H7 (cell line): ENCODE results near the gene AGBL1. TPM values are rescaled to one million over a fixed set of nuclear protein-coding genes. Genes with fewer than 3 reads are reported as not detected.

Source experiments
- DNase-seq: peaks from one replicate; pipeline ENCODE4 v3.0.0; 2012
- H3K27me3 ChIP-seq: 2 replicates; pipeline ENCODE4 v1.6.0; 2011; ENCODE audit warnings: mild to moderate bottlenecking, low read length; ENCODE audit not compliant: control insufficient read depth, insufficient read depth
- H3K36me3 ChIP-seq: replicated peaks from 2 replicates; pipeline ENCODE4 v1.5.1; 2011; ENCODE audit warnings: low read length; ENCODE audit not compliant: control insufficient read depth, insufficient read depth
- H3K4me3 ChIP-seq: 2 replicates; pipeline ENCODE4 v1.5.1; 2011; ENCODE audit warnings: low read depth, mild to moderate bottlenecking, control low read depth, low read length, moderate library complexity; ENCODE audit not compliant: insufficient read depth
- total RNA-seq: library from RNA; depleted of rRNA; stranded (reverse); fragments of >200 nt; shearing (Covaris generic); gene quantifications from 2 replicates; pipeline ENCODE4 v1.2.3, GENCODE V29; 2014

AGBL1 gene
- total RNA-seq, 1 experiment from 2014 or later, result not detected

DNA sequence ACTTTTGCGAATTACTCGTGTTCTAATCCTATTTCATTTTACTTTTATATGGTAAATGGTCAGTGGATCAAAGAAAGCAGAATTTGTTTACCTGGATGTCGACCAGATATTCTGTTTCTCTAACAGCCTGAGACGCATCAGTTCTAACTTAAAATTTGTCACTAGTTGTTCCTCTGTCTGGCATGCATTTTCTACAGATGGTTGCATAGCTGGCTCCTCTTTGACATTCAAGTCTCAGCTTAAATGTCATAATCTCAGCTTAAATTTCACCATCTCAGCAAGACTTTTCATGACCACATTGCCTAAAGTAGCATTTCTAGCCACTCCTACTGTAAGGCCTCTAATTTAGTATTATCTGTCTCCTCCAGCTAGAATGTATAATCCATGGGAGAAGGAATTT lies 609.3 kb downstream of the AGBL1 start:
- DNase-seq, result no peak
- Histone ChIP-seq H3K27me3 (no peaks in the 10 kb centered on the region), H3K4me3 (no peak overlapping the region), H3K36me3 (no peaks in the 10 kb centered on the region)

DNA sequence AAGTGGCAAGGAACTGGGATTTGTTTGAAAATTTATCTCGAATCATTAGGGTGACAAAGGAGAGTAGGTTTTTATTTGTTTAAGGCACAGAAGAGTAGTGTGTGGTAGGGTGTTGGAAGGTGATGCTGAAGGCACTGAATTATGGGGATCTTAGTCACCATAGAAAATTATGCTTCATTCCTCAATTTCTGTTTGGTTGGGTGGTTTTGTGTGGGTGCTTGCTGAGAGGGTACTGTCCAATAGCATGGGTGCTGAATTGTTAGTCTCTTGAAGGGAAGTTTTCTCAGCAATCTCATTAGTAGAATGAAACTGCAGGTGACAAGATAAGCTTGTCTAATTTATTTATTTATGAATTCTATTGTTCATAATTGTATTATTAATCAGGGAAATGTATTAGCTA lies 610.9 kb downstream of the AGBL1 start:
- H3K4me3 ChIP-seq, result no peak overlapping the region

DNA sequence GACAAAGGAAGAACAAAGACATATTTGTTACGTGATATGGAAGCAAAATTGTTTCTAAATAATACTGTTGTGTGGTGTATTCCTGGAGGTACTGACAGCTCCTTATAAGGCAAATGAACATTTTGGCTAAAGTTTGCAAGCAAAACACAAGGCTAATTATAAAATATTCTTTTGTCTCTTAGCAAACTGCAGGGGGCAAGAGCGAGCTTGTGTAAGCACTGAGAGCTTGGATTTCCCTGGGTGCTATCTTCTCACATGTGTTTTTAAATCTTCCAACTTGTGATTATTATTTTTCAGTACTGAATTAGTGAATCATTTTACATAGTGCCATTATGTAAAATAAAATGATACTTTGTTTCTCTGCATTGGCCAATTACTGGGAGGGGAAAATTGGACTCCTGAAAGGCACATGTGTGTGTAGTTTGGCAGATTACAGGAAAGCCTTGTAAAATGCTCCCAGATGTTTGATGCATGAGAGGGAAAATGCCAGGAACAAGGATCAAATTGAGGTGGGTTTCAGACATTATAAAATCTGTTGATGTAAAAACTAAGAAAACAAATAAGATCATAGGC lies 611.5 kb downstream of the AGBL1 start:
- no peak overlapping the region for H3K4me3 ChIP-seq
- DNase-seq, result no peak
- no peaks in the 10 kb centered on the region for H3K27me3 ChIP-seq
- H3K36me3 ChIP-seq, result no peaks in the 10 kb centered on the region

More for the DNA sequence above, 610.9 kb downstream of the AGBL1 start:
- Histone ChIP-seq H3K27me3 (no peaks in the 10 kb centered on the region), H3K36me3 (no peaks in the 10 kb centered on the region)
- peak; percentile 2 for DNase-seq

DNA sequence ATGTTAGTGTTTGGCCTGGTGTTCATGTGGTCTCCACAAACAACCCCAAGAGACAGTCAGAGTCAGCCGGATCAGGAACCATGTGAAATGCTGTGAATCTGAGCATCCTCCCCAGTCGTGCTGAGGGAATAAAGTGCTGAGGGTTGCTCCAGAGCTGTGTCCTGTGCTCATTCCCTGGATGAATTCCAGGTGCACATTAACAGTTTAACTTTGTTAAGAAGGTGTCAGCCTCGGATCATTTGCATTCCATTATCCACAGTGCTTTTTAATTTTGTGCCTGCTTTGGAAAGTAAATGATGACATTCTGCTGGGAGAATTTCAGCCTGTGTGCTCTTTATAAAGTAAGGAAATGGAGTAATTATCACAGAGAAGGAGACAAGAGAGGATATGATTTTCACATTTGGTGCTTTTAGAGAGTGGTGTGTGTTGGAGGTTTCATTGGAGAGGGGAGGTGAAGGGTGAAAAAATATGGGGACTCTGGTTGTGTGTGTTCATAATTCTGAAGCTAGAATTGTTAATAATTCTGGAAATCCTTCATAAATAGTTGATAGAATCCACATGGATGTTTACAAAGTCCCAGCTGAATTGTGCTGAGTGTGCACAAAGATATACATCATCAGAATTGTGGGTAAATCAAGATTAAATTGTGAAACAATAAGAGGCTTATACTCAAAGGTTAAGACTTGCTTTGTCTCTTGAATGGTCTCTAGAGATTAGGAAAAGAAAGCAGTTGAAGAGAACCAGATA lies 621.4 kb downstream of the AGBL1 start:
- H3K36me3 ChIP-seq, result no peaks in the 10 kb centered on the region
- no peak for DNase-seq
- H3K4me3 ChIP-seq, result no peak overlapping the region
- H3K27me3 ChIP-seq, result no peaks in the 10 kb centered on the region

DNA sequence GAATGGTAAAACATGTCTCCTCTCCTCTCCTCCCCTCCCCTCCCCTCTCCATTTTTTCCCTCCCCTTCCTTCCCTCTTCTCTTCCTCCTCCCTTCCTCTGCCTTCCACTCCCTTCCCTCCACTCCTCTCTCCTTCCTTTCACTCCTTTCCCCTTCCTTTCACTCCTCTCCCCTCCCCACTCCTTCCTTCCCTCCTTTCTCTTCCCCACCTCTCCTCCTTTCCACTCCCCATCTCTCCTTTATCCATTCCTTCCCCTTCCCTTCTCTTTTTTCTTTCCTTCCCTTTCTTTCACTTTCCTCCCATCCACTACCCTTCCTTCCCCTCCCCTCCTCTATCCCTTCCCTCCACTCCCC lies 621.9 kb downstream of the AGBL1 start:
- DNase-seq, result no peak
- no peaks in the 10 kb centered on the region for H3K36me3 ChIP-seq
- H3K4me3 ChIP-seq, result no peak overlapping the region
- no peaks in the 10 kb centered on the region for H3K27me3 ChIP-seq

DNA sequence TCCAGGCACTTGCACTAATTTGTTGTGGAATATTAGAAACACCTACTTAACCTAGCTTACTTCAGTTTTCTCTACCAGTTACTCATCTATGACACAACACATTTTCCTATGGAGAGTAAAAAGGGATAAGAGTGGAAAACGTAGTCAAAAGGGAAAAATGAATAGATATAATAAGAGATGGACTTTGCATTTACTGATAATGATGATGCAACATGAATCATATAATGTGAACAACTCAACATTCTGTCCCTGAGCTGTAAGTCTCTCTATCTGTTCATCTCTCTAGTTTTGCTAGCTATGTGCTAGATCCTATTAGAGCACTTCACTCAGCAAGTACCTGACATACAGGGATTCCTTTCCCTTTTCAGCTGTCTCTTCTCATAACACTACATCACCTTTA lies 627.1 kb downstream of the AGBL1 start:
- DNase-seq, result no peak
- Histone ChIP-seq H3K27me3 (no peaks in the 10 kb centered on the region), H3K36me3 (no peaks in the 10 kb centered on the region), H3K4me3 (no peak overlapping the region)

DNA sequence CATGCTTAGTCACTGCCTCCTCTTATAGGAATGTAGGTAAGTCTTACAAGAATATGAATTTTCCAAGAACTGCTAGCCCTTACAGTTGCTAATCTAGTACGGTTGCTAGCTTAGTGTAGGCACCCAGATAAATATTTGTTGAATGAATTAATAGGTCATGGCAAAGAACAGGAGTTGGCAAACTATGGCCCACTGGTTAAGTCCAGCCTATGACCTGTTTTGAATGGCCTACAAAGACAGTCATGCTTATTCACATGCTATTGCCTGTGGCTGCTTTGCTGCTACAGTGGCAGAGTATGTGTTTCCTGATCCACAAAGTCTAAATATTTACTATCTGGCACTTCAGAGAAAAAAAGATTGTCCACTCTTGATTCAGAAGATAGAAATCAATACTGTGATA lies 631.8 kb downstream of the AGBL1 start:
- H3K4me3 ChIP-seq, result no peak overlapping the region
- H3K36me3 ChIP-seq, result no peaks in the 10 kb centered on the region
- DNase-seq, result no peak
- no peaks in the 10 kb centered on the region for H3K27me3 ChIP-seq

DNA sequence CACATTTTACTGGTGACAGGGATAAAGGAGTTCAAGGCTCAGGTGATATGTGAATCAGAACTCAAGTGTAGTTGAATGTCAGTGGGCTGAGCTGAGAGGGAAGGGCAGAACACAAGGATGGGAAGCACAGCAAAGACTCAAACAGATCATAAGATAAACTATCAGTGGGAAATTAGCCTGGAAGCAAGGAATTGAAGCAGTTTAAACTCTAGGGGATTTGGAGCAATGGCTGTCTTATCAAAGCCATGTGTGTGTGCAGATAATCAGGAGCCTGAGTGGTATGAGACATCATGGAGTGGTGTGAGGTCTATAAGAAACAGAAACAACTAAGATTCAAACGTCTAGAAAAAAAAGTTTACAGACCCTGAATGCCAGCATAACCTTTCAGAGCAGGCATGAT lies 634.6 kb downstream of the AGBL1 start:
- no peak for DNase-seq
- no peaks in the 10 kb centered on the region for H3K27me3 ChIP-seq
- no peak overlapping the region for H3K4me3 ChIP-seq
- H3K36me3 ChIP-seq, result no peaks in the 10 kb centered on the region

DNA sequence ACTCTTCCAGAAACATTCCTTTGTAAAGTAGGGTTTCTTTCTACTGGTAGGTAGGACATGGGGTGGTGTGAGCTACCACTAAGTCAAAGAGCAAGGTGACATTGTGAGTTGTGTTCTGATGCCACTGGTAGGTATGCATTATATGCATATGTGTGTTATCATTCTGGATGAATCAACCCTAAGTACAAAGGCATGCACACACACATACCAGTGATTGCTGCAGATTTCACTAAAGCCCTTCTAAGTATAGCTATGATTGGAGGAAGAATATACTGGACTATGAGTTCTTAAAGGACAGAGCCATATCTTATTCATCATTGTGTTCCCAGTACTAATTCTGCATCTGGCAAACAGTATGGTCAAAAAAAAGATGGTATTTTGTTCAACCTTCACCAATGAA lies 646.0 kb downstream of the AGBL1 start:
- no peaks in the 10 kb centered on the region for H3K27me3 ChIP-seq
- DNase-seq, result no peak

DNA sequence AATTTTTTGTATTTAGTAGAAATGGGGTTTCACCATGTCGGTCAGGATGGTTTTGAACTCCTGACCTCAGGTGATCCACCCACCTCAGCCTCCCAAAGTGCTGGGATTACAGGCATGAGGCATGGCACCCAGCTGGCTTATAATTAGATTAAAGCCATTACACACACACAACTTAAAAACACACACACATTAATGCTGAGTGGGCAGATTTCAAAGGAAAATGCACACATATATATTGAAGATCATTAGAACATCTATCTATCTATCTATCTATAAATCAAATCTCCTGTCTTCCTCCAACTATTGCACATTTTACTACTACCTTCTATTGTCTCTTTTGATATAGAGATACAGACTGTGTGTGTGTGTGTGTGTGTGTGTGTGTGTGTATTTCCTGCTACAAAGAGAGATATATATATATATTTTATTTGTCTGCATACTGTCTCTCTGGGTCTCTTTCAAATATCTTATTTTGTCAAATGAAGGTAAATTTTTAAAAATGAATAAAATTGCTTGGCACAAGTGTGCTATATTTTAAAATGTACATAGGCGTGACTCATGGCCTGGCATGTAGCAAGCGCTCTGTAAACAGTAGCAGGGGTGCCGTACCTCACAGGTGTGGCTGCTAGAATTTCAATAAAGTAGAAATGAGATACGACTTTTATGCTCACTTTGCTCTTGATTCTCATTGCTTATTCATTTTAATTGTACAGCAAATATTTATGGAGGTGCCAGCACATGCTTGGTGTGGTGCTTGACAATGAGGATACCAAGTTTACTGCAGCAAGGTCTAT lies 655.8 kb downstream of the AGBL1 start:
- H3K36me3 ChIP-seq, result no peaks in the 10 kb centered on the region
- no peak for DNase-seq

More for the DNA sequence above, 646.0 kb downstream of the AGBL1 start:
- Histone ChIP-seq H3K4me3 (no peak overlapping the region), H3K36me3 (no peaks in the 10 kb centered on the region)

DNA sequence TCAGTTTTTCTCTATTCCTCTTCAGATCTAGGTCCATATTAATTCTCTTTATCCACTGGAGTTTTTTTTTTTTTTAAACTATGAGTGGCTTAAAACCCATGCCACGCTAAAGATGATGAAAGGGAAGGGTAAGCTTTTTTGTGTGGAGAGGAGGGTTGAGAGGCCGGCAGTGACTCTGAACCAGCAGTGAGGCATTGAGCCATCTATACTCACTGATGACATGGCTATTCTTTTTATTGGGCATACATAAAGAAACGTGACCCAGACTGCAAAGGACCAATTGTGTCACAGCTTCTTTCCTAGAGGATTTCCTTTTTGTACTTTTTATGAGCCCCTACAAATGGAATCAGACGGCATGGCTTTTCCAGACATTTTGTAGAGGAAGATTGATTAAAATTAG lies 662.2 kb downstream of the AGBL1 start:
- Histone ChIP-seq H3K36me3 (no peaks in the 10 kb centered on the region), H3K4me3 (no peak overlapping the region), H3K27me3 (no peaks in the 10 kb centered on the region)
- DNase-seq, result no peak

More for the DNA sequence above, 655.8 kb downstream of the AGBL1 start:
- H3K4me3 ChIP-seq, result no peak overlapping the region
- H3K27me3 ChIP-seq, result no peaks in the 10 kb centered on the region

DNA sequence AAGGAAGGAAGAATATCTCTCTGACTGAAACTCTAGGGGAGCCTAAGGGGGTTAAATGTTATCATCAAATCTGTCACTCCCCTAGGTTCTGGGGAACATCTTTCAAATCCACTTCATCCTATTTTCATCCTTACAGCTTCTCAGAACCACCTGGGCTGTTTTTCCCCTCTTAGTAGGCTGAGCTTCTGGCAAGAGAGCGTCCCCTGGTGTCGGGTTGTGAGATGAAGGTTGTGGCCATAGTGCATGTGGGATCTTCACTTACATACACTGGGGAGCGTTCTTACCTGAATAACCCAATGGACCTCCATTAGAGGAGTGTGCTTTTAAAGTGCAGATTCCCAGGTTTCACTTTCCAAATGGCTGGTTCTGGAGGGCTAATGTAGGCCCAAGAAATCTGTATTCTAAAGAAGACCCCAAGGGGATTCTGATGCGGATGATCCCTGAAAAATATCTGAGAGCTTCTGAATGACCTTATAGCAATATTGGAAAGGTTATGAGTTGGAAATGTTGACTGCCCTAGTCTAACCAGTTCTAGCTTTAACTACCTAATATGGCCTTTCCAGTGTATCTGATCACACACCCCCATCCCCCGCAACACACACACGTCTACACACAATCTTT lies 663.7 kb downstream of the AGBL1 start:
- peak; percentile 43 for DNase-seq
- H3K4me3 ChIP-seq, result no peak overlapping the region
- no peaks in the 10 kb centered on the region for H3K36me3 ChIP-seq
- H3K27me3 ChIP-seq, result no peaks in the 10 kb centered on the region

DNA sequence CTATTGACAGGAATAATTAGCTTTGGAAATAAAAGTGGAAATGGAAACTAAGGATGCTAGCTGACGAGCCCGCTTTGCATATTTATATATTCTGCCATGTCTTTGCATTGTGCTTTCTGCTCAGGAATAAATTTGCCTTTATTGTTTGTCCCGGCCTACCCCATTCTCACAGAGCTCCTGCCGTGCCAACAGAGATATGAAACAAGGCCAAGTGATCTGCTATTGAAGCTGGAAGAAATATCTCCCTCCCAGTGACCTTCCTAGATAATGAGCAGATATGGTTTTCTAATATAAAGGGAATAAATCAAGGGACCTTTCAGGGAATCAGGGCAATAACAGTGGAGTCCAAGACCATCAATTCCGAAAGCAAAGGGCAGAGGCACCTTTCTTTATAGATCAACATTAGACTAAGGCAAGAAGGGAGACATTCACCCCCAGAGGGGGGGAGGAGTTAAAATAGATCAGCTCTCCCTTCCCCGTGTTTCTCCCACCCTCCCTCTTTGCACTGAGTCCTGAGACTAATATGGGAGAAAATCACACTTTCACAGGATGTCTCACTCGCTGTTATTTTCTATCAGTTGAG lies 664.6 kb downstream of the AGBL1 start:
- no peak for DNase-seq
- H3K36me3 ChIP-seq, result no peaks in the 10 kb centered on the region
- no peak overlapping the region for H3K4me3 ChIP-seq
- no peaks in the 10 kb centered on the region for H3K27me3 ChIP-seq

DNA sequence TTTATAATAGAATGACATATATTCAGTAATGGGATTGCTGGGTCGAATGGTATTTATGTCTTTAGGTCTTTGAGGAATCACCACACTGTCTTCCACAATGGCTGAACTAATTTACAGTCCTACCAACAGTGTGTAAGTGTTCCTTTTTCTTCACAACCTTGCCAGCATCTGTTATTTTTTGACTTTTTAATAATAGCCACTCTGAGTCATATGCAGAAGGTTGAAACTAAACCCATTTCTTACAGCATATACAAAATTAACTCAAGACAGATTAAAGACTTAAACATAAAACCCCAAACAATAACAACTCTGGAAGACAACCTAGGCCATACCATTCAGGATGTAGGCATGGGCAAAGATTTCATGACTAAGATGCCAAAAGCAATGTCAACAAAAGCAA lies 671.4 kb downstream of the AGBL1 start:
- Histone ChIP-seq H3K4me3 (no peak overlapping the region), H3K27me3 (no peaks in the 10 kb centered on the region), H3K36me3 (no peaks in the 10 kb centered on the region)
- no peak for DNase-seq
